Activated CD8-positive, alpha-beta memory T cell treated with anti-CD3 and anti-CD28 coated beads, Interleukin-2, amount 50 U/mL, for 4 hours (primary cell): ENCODE data around the gene IKBKE.
A peak's percentile ranks its signal among the peaks of the same experiment; 100 is the strongest.
"Not testable (repeated sequence)": the region's sequence is repeated elsewhere in the genome, so short reads cannot be mapped to it uniquely, and the experiment has no call there.

Source experiments
- DNase-seq: peaks from one replicate; pipeline ENCODE4 v3.0.0-alpha.2; 2020

IKBKE gene

GRCh38 chr1:206477110-206477509, 6.8 kb downstream of the IKBKE start:
- no peak for DNase-seq

GRCh38 chr1:206477581-206478380, 7.5 kb downstream of the IKBKE start:
- no peak for DNase-seq

GRCh38 chr1:206478746-206479145, 8.5 kb downstream of the IKBKE start:
- no peak for DNase-seq

- peak; percentile 73 for DNase-seq
Observed at GRCh38 chr1:206479183-206480125, 9.2 kb downstream of the IKBKE start.

- no peak for DNase-seq
Observed at GRCh38 chr1:206480211-206480610, 9.9 kb downstream of the IKBKE start.

- no peak for DNase-seq
Observed at GRCh38 chr1:206482611-206483010, 12.3 kb downstream of the IKBKE start.

- DNase-seq: not testable (repeated sequence)
Observed at GRCh38 chr1:206483864-206484263, 13.6 kb downstream of the IKBKE start.

- no peak for DNase-seq
Observed at GRCh38 chr1:206484901-206485300, 14.6 kb downstream of the IKBKE start.

GRCh38 chr1:206486995-206487788, 16.9 kb downstream of the IKBKE start:
- DNase-seq: no peak

GRCh38 chr1:206487970-206488369, 17.7 kb downstream of the IKBKE start:
- DNase-seq: no peak

GRCh38 chr1:206488466-206488865, 18.2 kb downstream of the IKBKE start:
- no peak for DNase-seq

GRCh38 chr1:206489980-206490770, 19.9 kb downstream of the IKBKE start:
- DNase-seq: peak; percentile 78

GRCh38 chr1:206490771-206491405, 20.6 kb downstream of the IKBKE start:
- no peak for DNase-seq

- DNase-seq: no peak
Observed at GRCh38 chr1:206491616-206492015, 21.3 kb downstream of the IKBKE start.

- DNase-seq: no peak
Observed at GRCh38 chr1:206492589-206492988, 22.3 kb downstream of the IKBKE start.

- no peak for DNase-seq
Observed at GRCh38 chr1:206493279-206493678, 23.0 kb downstream of the IKBKE start.

GRCh38 chr1:206495011-206495461, 24.8 kb downstream of the IKBKE start:
- DNase-seq: no peak

- DNase-seq: no peak
Observed at GRCh38 chr1:206495493-206496046, 25.3 kb downstream of the IKBKE start.

GRCh38 chr1:206496131-206496793, 26.0 kb downstream of the IKBKE start:
- no peak for DNase-seq

- DNase-seq: no peak
Observed at GRCh38 chr1:206497363-206497762, 27.1 kb downstream of the IKBKE start.

- DNase-seq: no peak
Observed at GRCh38 chr1:206497774-206498173, 27.5 kb downstream of the IKBKE start.
